HCT116 (cell line): ENCODE measurements around the gene IL6R. TPM values are rescaled to one million over a fixed set of nuclear protein-coding genes. Genes with fewer than 3 reads are reported as not detected.

Source experiments
- ATAC-seq: fragments of 200-7000 bp; cut with Tn5 transposase; 2 replicates; pipeline ENCODE4 v1.9.1; 2020; ENCODE audit warnings: mild to moderate bottlenecking, moderate library complexity
- BruUV-seq: library from RNA; stranded (reverse); fragments of 400-500 nt; replicated peaks from 2 replicates; lab custom pipeline; 2021; lab: Mats Ljungman, UMichigan
- CTCF ChIA-PET: fragments of 300-600 bp; sonication (Branson Sonifier 250); formaldehyde crosslinking; loops from one replicate; lab custom pipeline; 2021; ENCODE audit warnings: antibody characterized with exemption; lab: Charles Lee
- POLR2A ChIA-PET: fragments of 300-600, 350-600 bp; sonication (Branson Sonifier 250); formaldehyde crosslinking; loops from one replicate; lab custom pipeline; 2021; ENCODE audit warnings: antibody characterized with exemption; lab: Charles Lee
- RAD21 ChIA-PET, 2 experiments: fragments of 300-600 bp; sonication (Branson Sonifier 250); formaldehyde crosslinking; loops; one replicate each; lab custom pipeline; 2023; ENCODE audit warnings: low total read pairs in 2 of 2; ENCODE audit not compliant: uncharacterized antibody in 2 of 2, unreplicated experiment in 2 of 2, low non-redundant PET in 1 of 2; lab: Charles Lee
- DNase-seq: peaks from one replicate; pipeline ENCODE4 v3.0.0-alpha.2; 2010; ENCODE audit warnings: low read depth, low spot score
- H2AFZ ChIP-seq: fragments of 200-600 bp; shearing (Covaris generic), sonication (generic); 2 replicates; pipeline ENCODE4 v1.6.1; 2017; ENCODE audit warnings: low read depth, mixed run types, mixed read lengths, antibody characterized with exemption, low read length; ENCODE audit not compliant: poor library complexity, severe bottlenecking
- H3K27ac ChIP-seq: 2 replicates; pipeline ENCODE4 v1.5.1; 2012; ENCODE audit warnings: low read depth, low read length
- H3K27me3 ChIP-seq: fragments of 200-600 bp; sonication (generic); 2 replicates; pipeline ENCODE4 v1.6.1; 2016; ENCODE audit warnings: mixed run types, low read length, mixed read lengths; ENCODE audit not compliant: insufficient read depth
- H3K36me3 ChIP-seq, 2 experiments: fragments of 200-500 bp in 1 of 2; fragments of 200-600 bp in 1 of 2; sonication (Bioruptor generic) in 1 of 2; sonication (generic) in 1 of 2; 2 replicates each; pipeline versions ENCODE4 v1.5.1 to v1.6.1; 2014 to 2016; ENCODE audit warnings: low read length in 2 of 2, inconsistent platforms in 1 of 2, mixed read lengths in 1 of 2, mixed run types in 1 of 2; ENCODE audit not compliant: insufficient read depth in 2 of 2, control insufficient read depth in 1 of 2
- H3K4me1 ChIP-seq, 2 experiments: fragments of 200-600 bp in 1 of 2; sonication (generic) in 1 of 2; 2 replicates each; pipeline versions ENCODE4 v1.5.1 to v1.6.1; 2012 to 2017; ENCODE audit warnings: low read length in 2 of 2, inconsistent platforms in 1 of 2, mild to moderate bottlenecking in 1 of 2, mixed read lengths in 1 of 2, mixed run types in 1 of 2, moderate library complexity in 1 of 2; ENCODE audit not compliant: insufficient read depth in 2 of 2, control insufficient read depth in 1 of 2
- H3K4me2 ChIP-seq: fragments of 200-600 bp; sonication (generic); 2 replicates; pipeline ENCODE4 v1.6.1; 2017; ENCODE audit warnings: mixed run types, low read length, mixed read lengths
- H3K4me3 ChIP-seq, 2 experiments: fragments of 200-600 bp in 1 of 2; sonication (generic) in 1 of 2; replicated peaks in 1 of 2; 2 replicates each; pipeline ENCODE4 v1.5.1; 2011 to 2016; ENCODE audit warnings: low read length in 2 of 2, control low read depth in 1 of 2, low read depth in 1 of 2, mild to moderate bottlenecking in 1 of 2, mixed read lengths in 1 of 2, mixed run types in 1 of 2
- H3K79me2 ChIP-seq: fragments of 200-600 bp; sonication (generic); 2 replicates; pipeline ENCODE4 v1.6.1; 2017; ENCODE audit warnings: mild to moderate bottlenecking, mixed run types, low read length, moderate library complexity, mixed read lengths; ENCODE audit not compliant: insufficient read depth
- H3K9ac ChIP-seq: fragments of 200-600 bp; sonication (generic); 2 replicates; pipeline ENCODE4 v1.6.1; 2016; ENCODE audit warnings: low read length, mixed read lengths
- H3K9me2 ChIP-seq: fragments of 200-600 bp; sonication (generic), shearing (Covaris generic); 2 replicates; pipeline ENCODE4 v1.6.1; 2017; ENCODE audit warnings: mixed run types, mild to moderate bottlenecking, moderate library complexity; ENCODE audit not compliant: insufficient read depth
- H3K9me3 ChIP-seq, 2 experiments: fragments of 200-500 bp in 1 of 2; fragments of 200-600 bp in 1 of 2; sonication (Bioruptor generic) in 1 of 2; sonication (generic) in 1 of 2; 2 replicates each; pipeline ENCODE4 v1.6.1; 2014 to 2017; ENCODE audit warnings: low read length in 2 of 2, mixed read lengths in 2 of 2, inconsistent platforms in 1 of 2, low read depth in 1 of 2, mild to moderate bottlenecking in 1 of 2, mixed run types in 1 of 2, moderate library complexity in 1 of 2; ENCODE audit not compliant: control insufficient read depth in 1 of 2, insufficient read depth in 1 of 2
- H4K20me1 ChIP-seq: fragments of 200-600 bp; sonication (generic), shearing (Covaris generic); 2 replicates; pipeline ENCODE4 v1.6.1; 2017; ENCODE audit warnings: mixed run types, mild to moderate bottlenecking, moderate library complexity; ENCODE audit not compliant: insufficient read depth
- CBX3 ChIP-seq: IDR thresholded peaks from 2 replicates; pipeline ENCODE4 v1.6.1; 2012; ENCODE audit warnings: low read depth
- CEBPB ChIP-seq: IDR thresholded peaks from 2 replicates; pipeline ENCODE4 v1.6.1; 2012; ENCODE audit warnings: low read depth
- ELF1 ChIP-seq: IDR thresholded peaks from 2 replicates; pipeline ENCODE4 v1.6.1; 2012; ENCODE audit warnings: low read depth, borderline replicate concordance
- EZH2 ChIP-seq: fragments of 200-600 bp; sonication (generic); IDR thresholded peaks from 2 replicates; pipeline ENCODE4 v1.6.1; 2017; ENCODE audit warnings: antibody characterized with exemption, mixed run types
- EZH2phosphoT487 ChIP-seq: fragments of 200-600 bp; IDR thresholded peaks from 2 replicates; pipeline ENCODE4 v1.6.1; 2018; ENCODE audit warnings: antibody characterized with exemption, borderline replicate concordance
- FOSL1 ChIP-seq: IDR thresholded peaks from 2 replicates; pipeline ENCODE4 v1.6.1; 2012; ENCODE audit warnings: low read depth
- POLR2A ChIP-seq: IDR thresholded peaks from 2 replicates; pipeline ENCODE4 v1.7.0; 2011; ENCODE audit warnings: borderline replicate concordance; ENCODE audit not compliant: insufficient read depth, insufficient read length; ENCODE audit errors: extremely low read depth
- POLR2AphosphoS5 ChIP-seq: IDR thresholded peaks from 2 replicates; pipeline ENCODE4 v1.6.1; 2011; ENCODE audit warnings: mild to moderate bottlenecking, low read depth, low read length, moderate library complexity
- RAD21 ChIP-seq: IDR thresholded peaks from 2 replicates; pipeline ENCODE4 v1.6.1; 2012; ENCODE audit warnings: low read depth, mild to moderate bottlenecking
- SIN3A ChIP-seq: IDR thresholded peaks from 2 replicates; pipeline ENCODE4 v1.6.1; 2012; ENCODE audit warnings: low read depth
- SP1 ChIP-seq: IDR thresholded peaks from 2 replicates; pipeline ENCODE4 v1.6.1; 2012; ENCODE audit warnings: low read depth
- YY1 ChIP-seq: IDR thresholded peaks from 2 replicates; pipeline ENCODE4 v1.6.1; 2011; ENCODE audit warnings: low read length, low read depth, moderate library complexity, mild to moderate bottlenecking; ENCODE audit not compliant: insufficient replicate concordance; ENCODE audit errors: extremely low read depth
- intact Hi-C: fragments of 100-400 bp; cut with micrococcal nuclease; formaldehyde crosslinking; loops from 2 replicates; pipeline ENCODE4 v1.10.0; 2022
- total RNA-seq: library from RNA; stranded (reverse); gene quantifications from one replicate; pipeline ENCODE4 v1.2.1, GENCODE V29; 2021; ENCODE audit not compliant: unreplicated experiment
- TF ChIP-seq, protein P1 (sequence below): IDR thresholded peaks from 2 replicates; pipeline ENCODE4 v1.6.1; 2011; ENCODE audit warnings: mild to moderate bottlenecking, low read length, moderate library complexity; ENCODE audit not compliant: insufficient replicate concordance; ENCODE audit errors: extremely low read depth
- TF ChIP-seq, protein P2 (sequence below), 3 experiments: fragments of 200-600 bp in 1 of 3; sonication (generic) in 1 of 3; IDR thresholded peaks in 2 of 3; conservative IDR thresholded peaks in 1 of 3; 2 replicates each; pipeline ENCODE4 v1.5.1; 2012 to 2017; ENCODE audit warnings: low read depth in 2 of 3, low read length in 2 of 3, antibody characterized with exemption in 1 of 3, borderline replicate concordance in 1 of 3, control low read depth in 1 of 3, mild to moderate bottlenecking in 1 of 3, mixed read lengths in 1 of 3, mixed run types in 1 of 3, moderate library complexity in 1 of 3; ENCODE audit not compliant: insufficient read depth in 1 of 3
- TF ChIP-seq, protein P3 (sequence below): IDR thresholded peaks from 2 replicates; pipeline ENCODE4 v1.6.1; 2012; ENCODE audit warnings: low read depth

Gene IL6R
- total RNA-seq, 1 experiment from 2014 or later = 6.8 TPM

DNA sequence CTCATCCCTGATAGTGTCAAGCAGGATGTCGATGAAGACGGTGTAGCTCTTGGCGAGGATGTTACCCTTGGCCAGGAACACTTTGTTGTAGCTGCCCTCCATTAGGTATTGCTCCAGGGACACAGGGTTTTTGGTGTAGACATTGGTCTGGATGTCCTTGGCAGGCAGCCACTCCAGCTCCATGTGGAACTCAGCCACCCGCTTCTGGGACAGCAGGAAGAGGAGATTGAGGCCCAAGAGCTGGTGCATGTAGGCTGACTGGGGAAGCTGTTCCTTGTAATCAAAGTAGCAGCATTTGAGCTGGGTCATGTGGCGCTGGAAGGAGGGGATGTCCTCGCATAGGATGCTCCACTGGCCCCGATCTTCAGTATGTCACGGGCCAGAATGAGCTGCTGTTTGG lies 9.5 kb downstream of the IL6R start:
- Histone ChIP-seq H3K27ac (no peak overlapping the region), H3K4me1 (peaks cover 21 to 28% of the 10 kb centered on the region in 2 experiments), H3K9ac (no peak overlapping the region), H2AFZ (no peak overlapping the region), H3K9me3 (no peaks in the 10 kb centered on the region), H4K20me1 (no peaks in the 10 kb centered on the region), H3K79me2 (no peaks in the 10 kb centered on the region), H3K9me2 (no peaks in the 10 kb centered on the region), H3K27me3 (no peaks in the 10 kb centered on the region), H3K4me2 (no peak overlapping the region), H3K4me3 (no peak overlapping the region), H3K36me3 (no peaks in the 10 kb centered on the region)
- RAD21 ChIA-PET = no interaction called here
- POLR2A ChIA-PET = interaction anchor here (0.7 kb wide), 1 partner anchor 48 kb away, joined by 3 read pairs; no protein-coding TSS in a partner anchor
- intact Hi-C loops = no loop called here
- no TSS peak for BruUV-seq
- ATAC-seq (no peak), DNase-seq (no peak)
- TF ChIP-seq FOSL1 = no peak
- TF ChIP-seq, protein P1, sequence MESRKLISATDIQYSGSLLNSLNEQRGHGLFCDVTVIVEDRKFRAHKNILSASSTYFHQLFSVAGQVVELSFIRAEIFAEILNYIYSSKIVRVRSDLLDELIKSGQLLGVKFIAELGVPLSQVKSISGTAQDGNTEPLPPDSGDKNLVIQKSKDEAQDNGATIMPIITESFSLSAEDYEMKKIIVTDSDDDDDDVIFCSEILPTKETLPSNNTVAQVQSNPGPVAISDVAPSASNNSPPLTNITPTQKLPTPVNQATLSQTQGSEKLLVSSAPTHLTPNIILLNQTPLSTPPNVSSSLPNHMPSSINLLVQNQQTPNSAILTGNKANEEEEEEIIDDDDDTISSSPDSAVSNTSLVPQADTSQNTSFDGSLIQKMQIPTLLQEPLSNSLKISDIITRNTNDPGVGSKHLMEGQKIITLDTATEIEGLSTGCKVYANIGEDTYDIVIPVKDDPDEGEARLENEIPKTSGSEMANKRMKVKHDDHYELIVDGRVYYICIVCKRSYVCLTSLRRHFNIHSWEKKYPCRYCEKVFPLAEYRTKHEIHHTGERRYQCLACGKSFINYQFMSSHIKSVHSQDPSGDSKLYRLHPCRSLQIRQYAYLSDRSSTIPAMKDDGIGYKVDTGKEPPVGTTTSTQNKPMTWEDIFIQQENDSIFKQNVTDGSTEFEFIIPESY = no peak
- no peak for TF ChIP-seq RAD21
- TF ChIP-seq CBX3 = no peak
- TF ChIP-seq YY1 = no peak
- no peak for TF ChIP-seq SP1
- TF ChIP-seq EZH2phosphoT487 = no peak
- no peak for TF ChIP-seq POLR2A
- TF ChIP-seq CEBPB = no peak
- no peak for TF ChIP-seq POLR2AphosphoS5
- TF ChIP-seq, protein P2, sequence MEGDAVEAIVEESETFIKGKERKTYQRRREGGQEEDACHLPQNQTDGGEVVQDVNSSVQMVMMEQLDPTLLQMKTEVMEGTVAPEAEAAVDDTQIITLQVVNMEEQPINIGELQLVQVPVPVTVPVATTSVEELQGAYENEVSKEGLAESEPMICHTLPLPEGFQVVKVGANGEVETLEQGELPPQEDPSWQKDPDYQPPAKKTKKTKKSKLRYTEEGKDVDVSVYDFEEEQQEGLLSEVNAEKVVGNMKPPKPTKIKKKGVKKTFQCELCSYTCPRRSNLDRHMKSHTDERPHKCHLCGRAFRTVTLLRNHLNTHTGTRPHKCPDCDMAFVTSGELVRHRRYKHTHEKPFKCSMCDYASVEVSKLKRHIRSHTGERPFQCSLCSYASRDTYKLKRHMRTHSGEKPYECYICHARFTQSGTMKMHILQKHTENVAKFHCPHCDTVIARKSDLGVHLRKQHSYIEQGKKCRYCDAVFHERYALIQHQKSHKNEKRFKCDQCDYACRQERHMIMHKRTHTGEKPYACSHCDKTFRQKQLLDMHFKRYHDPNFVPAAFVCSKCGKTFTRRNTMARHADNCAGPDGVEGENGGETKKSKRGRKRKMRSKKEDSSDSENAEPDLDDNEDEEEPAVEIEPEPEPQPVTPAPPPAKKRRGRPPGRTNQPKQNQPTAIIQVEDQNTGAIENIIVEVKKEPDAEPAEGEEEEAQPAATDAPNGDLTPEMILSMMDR (IDR thresholded peaks at IDR 0.05 in 2 of 3, conservative IDR thresholded peaks at IDR 0.05 in 1 of 3; ENCODE audit: borderline replicate concordance in 1 of 3, insufficient read depth in 1 of 3, low read depth in 2 of 3, low read length in 2 of 3) = no peak
- TF ChIP-seq, protein P3, sequence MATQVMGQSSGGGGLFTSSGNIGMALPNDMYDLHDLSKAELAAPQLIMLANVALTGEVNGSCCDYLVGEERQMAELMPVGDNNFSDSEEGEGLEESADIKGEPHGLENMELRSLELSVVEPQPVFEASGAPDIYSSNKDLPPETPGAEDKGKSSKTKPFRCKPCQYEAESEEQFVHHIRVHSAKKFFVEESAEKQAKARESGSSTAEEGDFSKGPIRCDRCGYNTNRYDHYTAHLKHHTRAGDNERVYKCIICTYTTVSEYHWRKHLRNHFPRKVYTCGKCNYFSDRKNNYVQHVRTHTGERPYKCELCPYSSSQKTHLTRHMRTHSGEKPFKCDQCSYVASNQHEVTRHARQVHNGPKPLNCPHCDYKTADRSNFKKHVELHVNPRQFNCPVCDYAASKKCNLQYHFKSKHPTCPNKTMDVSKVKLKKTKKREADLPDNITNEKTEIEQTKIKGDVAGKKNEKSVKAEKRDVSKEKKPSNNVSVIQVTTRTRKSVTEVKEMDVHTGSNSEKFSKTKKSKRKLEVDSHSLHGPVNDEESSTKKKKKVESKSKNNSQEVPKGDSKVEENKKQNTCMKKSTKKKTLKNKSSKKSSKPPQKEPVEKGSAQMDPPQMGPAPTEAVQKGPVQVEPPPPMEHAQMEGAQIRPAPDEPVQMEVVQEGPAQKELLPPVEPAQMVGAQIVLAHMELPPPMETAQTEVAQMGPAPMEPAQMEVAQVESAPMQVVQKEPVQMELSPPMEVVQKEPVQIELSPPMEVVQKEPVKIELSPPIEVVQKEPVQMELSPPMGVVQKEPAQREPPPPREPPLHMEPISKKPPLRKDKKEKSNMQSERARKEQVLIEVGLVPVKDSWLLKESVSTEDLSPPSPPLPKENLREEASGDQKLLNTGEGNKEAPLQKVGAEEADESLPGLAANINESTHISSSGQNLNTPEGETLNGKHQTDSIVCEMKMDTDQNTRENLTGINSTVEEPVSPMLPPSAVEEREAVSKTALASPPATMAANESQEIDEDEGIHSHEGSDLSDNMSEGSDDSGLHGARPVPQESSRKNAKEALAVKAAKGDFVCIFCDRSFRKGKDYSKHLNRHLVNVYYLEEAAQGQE = no peak
- no peak for TF ChIP-seq ELF1
- TF ChIP-seq SIN3A = no peak
- no peak for TF ChIP-seq EZH2
- CTCF ChIA-PET = no interaction called here
